Stimulated activated CD4-positive, alpha-beta T cell treated with anti-CD3 and anti-CD28 coated beads, Interleukin-2, amount 100 ng/mL, for 24 hours (primary cell): ENCODE measurements around the gene TTLL4.

Experiments used
- DNase-seq, 2 donors: peaks; one replicate each; pipeline ENCODE4 v3.0.0-alpha.2; 2020

Gene TTLL4

GRCh38 chr2:218710687-218711549 lies at the start of gene TTLL4:
Gene TTLL4 (plus strand): TSS chr2:218710835. CDS start chr2:218737677, 26,842 bp downstream.
- peak; percentile 98 for DNase-seq

DNA sequence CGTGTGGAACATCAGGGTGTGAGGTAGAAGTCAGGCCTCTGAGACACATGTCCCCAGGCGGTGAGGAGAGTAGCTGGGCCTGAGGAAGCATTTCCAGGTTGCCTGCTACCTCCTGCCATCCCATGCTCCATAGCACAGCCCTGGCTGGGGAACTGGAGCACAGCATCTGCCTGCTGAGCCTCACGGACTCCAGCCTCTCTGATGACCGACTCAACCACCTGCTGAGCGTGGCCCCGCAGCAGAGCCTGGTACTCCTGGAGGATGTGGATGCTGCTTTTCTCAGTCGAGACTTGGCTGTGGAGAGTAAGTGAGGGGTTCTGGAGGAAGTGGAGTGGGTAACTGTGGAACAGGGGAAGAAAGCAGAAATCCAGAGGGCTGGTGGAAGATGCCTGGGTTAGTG lies 48.3 kb upstream of the TTLL4 start:
- DNase-seq, result no peak

GRCh38 chr2:218662827-218663226 lies 47.8 kb upstream of the TTLL4 start:
- no peak for DNase-seq

DNA sequence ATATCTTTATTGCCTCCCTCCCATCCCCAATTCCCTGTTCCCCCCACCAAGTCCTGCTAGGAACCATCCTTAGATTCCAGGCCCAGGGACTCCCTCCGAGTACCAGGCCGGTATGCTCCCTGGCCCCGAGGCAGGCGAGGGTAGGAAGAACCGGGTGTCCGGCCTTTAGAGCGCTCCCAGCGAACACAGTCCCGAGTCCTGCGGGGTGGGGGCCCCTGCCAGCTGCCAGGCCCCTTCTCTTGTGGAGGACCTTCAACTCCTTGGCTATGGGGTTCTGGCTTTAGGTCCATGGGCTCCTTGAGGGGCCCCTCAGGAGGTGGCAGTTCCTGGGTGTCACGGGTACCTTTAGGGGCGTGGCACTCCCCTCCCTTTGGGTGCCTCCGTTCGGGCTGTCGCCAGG lies 46.7 kb upstream of the TTLL4 start:
- DNase-seq, result no peak

DNA sequence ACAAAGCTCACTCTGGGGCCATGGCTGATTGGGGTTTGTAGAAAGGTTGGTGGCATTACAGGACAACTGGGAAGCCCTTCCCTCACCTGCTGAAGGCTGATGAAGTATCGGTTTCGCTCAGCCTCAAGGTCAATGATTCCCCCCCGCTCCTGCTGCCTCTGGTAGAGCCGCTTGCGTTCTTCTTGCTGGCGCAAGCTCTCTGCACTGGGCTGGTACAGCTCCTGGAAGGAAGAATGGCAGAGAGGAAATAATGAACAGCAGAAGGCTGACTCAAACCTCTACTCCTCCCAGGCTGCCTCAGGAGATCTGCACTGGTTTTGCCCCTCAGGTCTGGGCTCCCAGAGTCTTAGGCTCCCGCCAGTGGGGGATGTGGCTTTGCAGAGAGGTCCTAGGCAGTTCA lies 46.0 kb upstream of the TTLL4 start:
- DNase-seq, result no peak

DNA sequence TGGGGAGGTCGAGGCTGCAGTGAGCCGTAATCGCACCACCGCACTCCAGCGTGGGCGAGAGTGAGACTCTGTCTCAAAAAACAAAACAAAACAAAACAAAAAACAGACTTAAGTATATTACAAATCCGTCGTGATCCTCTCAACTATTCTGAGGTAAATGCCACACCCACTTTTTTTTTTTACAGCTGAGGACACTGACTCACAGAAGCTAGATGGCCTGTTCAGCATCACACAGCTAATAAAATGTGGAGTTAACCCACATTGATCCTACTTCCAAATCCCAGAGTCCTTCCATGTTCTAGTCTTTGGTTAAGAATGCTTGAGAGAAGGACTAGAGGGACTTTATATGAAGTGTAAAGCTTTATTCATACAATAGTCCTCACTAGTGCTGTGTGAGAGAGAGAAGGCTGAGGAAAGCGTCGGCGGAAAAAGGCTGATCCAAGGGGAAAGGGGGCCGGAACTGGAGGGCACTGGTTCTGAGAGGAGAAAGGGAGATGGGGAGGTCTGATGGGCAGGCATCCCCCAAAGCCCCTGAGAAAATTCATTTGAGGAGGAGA lies 39.5 kb upstream of the TTLL4 start:
- no peak for DNase-seq

GRCh38 chr2:218671654-218672566 lies 38.7 kb upstream of the TTLL4 start, which contains the start of the genes RNF25 and STK36:
Gene RNF25 (minus strand): TSS chr2:218672002. CDS start chr2:218671970, 32 bp downstream.
Gene STK36 (plus strand): TSS chr2:218672086. CDS start chr2:218672830, 744 bp downstream.
- peak; percentile 85 to 86 for DNase-seq

- DNase-seq, result no peak
These were observed 31.5 kb upstream of the TTLL4 start for GRCh38 chr2:218679119-218679518.

- DNase-seq, result no peak
These were observed 30.6 kb upstream of the TTLL4 start for GRCh38 chr2:218680061-218680460.

GRCh38 chr2:218687400-218688060 lies 23.1 kb upstream of the TTLL4 start:
- DNase-seq, result peak; percentile 22 to 28

DNA sequence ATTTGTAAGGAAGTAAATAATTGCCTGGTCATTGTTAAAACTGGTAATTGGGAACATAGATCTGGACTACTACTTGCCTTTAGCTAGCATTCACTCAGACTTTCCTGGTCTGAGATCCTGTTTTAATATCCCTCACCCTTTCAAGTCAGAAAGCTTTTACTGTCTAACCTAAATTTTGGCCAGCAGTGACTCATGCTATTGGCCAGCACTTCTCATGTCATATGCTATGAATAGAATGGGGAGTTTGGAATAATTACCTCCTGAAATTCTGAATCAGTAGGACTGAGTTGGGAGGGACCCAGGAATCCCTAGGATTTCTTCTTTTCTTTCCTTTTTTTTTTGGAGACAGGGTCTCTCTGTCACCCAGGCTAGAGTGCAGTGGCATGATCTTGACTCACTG lies 19.4 kb upstream of the TTLL4 start:
- DNase-seq, result no peak

DNA sequence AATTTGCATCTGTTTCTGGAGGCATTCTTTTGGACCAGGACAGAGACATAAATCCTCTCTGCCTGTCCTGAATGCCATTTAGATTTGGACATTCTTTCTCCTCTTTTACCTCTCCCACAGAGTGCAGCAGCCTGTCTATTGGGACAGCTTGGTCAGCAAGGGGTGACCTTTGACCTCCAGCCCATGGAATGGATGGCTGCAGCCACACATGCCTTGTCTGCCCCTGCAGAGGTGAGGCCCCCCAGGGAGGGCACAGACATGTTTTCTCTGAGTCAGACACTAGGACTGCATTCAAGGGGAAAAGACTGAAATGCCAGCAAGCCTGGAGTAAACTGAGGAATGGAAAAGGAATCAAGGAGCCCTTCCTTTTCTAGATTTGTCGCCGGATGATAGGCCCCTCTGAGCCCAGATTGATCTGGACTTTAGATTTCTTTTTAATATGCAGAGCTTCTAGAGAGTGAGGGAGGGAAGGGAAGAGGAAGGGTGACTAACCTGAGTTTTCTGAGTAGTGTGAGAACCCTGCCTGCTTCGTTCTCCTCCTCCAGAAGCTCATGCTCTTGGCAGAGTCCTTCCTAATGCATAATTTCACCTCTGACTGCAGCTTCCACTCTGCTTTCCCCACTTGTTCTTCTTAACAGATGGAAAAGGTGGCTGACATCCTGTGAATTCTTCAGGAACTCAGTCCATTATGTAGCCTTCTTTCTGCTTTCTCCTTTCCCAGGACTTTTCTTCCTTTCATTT lies 16.1 kb upstream of the TTLL4 start:
- no peak for DNase-seq

GRCh38 chr2:218698885-218699284 lies 11.8 kb upstream of the TTLL4 start:
- no peak for DNase-seq

DNA sequence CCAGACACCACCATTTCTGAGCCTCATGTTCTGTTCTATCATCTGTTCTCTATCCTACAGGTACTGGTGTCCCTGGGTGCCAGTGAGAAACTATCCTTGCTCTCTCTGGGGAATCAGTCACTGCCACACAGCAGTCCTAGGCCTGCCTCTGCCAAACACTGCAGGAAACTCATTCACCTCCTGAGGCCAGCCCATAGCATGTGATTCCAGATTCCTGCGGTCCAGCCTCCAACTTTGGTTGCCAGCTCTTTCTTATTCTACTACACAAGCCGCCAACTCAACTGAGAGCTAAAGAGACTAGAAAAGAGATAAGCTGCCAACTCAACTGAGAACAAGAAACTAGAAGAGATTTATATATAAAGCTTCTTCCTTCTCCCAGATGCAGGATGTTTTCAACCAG lies 8.8 kb upstream of the TTLL4 start:
- DNase-seq, result no peak

DNA sequence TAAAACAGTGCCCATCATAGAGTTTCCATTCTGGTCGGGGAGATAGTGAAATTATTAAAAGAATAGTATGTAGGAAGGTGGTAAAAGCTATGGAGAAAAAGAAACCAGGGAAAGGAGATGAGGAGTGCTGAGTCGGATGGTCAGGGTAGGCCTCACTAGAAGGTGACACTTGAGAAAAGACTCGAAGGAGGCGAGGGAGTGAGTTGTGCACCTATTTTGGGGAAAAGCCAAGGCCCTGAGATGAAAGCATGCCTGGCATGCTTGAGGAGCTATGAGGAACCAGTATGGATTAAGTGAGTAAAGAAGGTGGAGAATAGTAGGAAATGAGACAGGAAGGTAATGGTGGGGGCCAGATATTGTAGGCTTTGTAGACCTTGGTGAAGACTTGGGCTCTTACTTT lies 7.3 kb upstream of the TTLL4 start:
- no peak for DNase-seq

GRCh38 chr2:218708086-218708485 lies 2.5 kb upstream of the TTLL4 start:
- DNase-seq, result no peak

DNA sequence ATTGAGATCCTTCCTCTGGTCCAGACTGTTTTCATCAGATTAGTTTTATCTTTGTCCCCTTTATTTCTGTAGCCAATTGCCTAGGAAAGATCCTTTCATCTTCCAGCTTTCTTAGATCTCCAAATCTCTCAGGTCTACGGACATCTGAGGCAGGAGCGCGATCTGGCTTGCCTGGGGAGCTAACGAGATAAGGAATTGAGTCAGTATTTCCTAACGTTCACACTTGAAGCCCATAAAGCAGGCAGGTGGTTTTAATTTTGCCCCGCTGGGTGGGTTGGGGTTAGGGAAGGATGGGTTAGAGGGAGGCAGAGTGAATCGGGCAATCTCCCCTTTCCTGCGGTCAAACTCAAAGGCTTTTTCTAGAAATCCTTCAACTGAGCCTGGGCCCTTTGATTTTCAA lies 727 bp upstream of the TTLL4 start:
- no peak for DNase-seq

DNA sequence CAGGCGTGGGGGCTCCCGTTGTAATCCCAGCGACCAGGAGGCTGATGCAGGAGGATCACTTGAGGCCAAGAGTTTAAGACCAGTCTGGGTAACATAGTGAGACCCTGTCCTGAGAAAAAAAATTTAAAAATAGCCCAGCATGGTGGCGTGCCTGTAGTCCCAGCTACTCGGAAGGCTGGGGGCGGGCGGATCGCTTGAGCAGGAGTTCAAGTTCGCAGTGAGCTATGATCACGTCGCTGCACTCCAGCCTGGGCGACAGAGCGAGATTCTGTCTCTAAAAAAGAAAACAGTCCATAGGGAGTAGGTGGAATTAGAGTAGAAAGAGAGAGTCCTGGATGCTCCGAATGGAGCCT lies 325 bp upstream of the TTLL4 start:
- DNase-seq, result no peak

GRCh38 chr2:218711550-218711929 lies 905 bp downstream of the TTLL4 start:
- no peak for DNase-seq

- no peak for DNase-seq
These were observed 3.3 kb downstream of the TTLL4 start for GRCh38 chr2:218713922-218714321.

- DNase-seq, result no peak
These were observed 5.4 kb downstream of the TTLL4 start for GRCh38 chr2:218716070-218716469.

DNA sequence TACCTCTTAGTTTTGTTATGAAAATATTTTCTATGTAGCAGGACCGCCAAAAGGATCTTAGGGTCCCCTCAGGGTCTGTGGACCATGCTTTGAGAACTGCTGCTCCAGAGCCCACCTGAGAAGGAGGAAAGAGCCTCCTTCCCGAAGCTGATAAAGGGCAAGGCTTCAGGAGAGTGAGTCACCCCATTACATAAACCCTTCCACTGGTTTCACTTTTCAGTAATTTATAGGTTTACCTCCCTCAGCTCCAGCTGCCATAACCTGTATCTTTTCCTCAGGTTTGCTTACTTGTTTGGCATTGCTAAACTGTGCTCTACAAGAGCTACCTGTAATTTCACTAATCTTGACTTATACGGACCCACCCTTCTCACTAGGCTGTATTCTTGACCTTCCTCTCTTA lies 6.6 kb downstream of the TTLL4 start:
- no peak for DNase-seq
